H9 (cell line): ENCODE data around the gene NCAM2. TPM values are rescaled to one million over a fixed set of nuclear protein-coding genes. Genes with fewer than 3 reads are reported as not detected.

Experiments used
- DNase-seq: peaks from one replicate; pipeline ENCODE4 v3.0.0-alpha.2; 2017
- H2AFZ ChIP-seq: one replicate; pipeline ENCODE4 v1.6.1; 2013; ENCODE audit warnings: mild to moderate bottlenecking, low read length, control low read depth, moderate library complexity
- H2AK5ac ChIP-seq: 2 replicates; pipeline ENCODE4 v1.6.1; 2013; ENCODE audit warnings: low read length, control low read depth, mixed read lengths; ENCODE audit not compliant: insufficient read length
- H2BK120ac ChIP-seq: one replicate; pipeline ENCODE4 v1.6.1; 2013; ENCODE audit warnings: low read depth, mild to moderate bottlenecking, low read length, control low read depth, inconsistent platforms; ENCODE audit not compliant: poor library complexity, severe bottlenecking
- H2BK12ac ChIP-seq: 2 replicates; pipeline ENCODE4 v1.6.1; 2013; ENCODE audit warnings: low read length, control low read depth, mixed read lengths, low read depth; ENCODE audit not compliant: insufficient read length
- H2BK15ac ChIP-seq: 2 replicates; pipeline ENCODE4 v1.6.1; 2013; ENCODE audit warnings: low read depth, low read length, control low read depth
- H2BK20ac ChIP-seq: one replicate; pipeline ENCODE4 v1.6.1; 2013; ENCODE audit warnings: low read depth, mild to moderate bottlenecking, low read length, control low read depth, inconsistent platforms; ENCODE audit not compliant: poor library complexity, severe bottlenecking
- H2BK5ac ChIP-seq: 2 replicates; pipeline ENCODE4 v1.6.1; 2013; ENCODE audit warnings: low read length, control low read depth, mixed read lengths; ENCODE audit not compliant: insufficient read length
- H3K14ac ChIP-seq: 2 replicates; pipeline ENCODE4 v1.6.1; 2013; ENCODE audit warnings: low read length, control low read depth; ENCODE audit not compliant: insufficient read depth
- H3K18ac ChIP-seq: 2 replicates; pipeline ENCODE4 v1.6.1; 2013; ENCODE audit warnings: low read depth, mild to moderate bottlenecking, mixed read lengths, low read length, control low read depth; ENCODE audit not compliant: insufficient read length
- H3K23ac ChIP-seq: 2 replicates; pipeline ENCODE4 v1.6.1; 2013; ENCODE audit warnings: low read length, control low read depth, mixed read lengths, low read depth; ENCODE audit not compliant: insufficient read length
- H3K23me2 ChIP-seq: 2 replicates; pipeline ENCODE4 v1.6.1; 2013; ENCODE audit warnings: low read depth, mild to moderate bottlenecking, mixed read lengths, low read length, control low read depth; ENCODE audit not compliant: insufficient read length, poor library complexity, severe bottlenecking
- H3K27ac ChIP-seq: 2 replicates; pipeline ENCODE4 v1.5.1; 2013; ENCODE audit warnings: low read length, control low read depth, mixed read lengths, low read depth; ENCODE audit not compliant: insufficient read length
- H3K27me3 ChIP-seq: 2 replicates; pipeline ENCODE4 v1.6.1; 2013; ENCODE audit warnings: low read length, control low read depth, inconsistent platforms; ENCODE audit not compliant: insufficient read depth
- H3K4ac ChIP-seq: 2 replicates; pipeline ENCODE4 v1.6.1; 2013; ENCODE audit warnings: low read depth, mild to moderate bottlenecking, control low read depth, inconsistent platforms, low read length, moderate library complexity
- H3K4me1 ChIP-seq: 2 replicates; pipeline ENCODE4 v1.6.1; 2013; ENCODE audit warnings: low read length, control low read depth, inconsistent platforms; ENCODE audit not compliant: insufficient read depth
- H3K4me2 ChIP-seq: 2 replicates; pipeline ENCODE4 v1.6.1; 2013; ENCODE audit warnings: low read length, control low read depth, mixed read lengths; ENCODE audit not compliant: insufficient read length, insufficient read depth
- H3K56ac ChIP-seq: 2 replicates; pipeline ENCODE4 v1.6.1; 2013; ENCODE audit warnings: low read depth, mild to moderate bottlenecking, mixed read lengths, low read length, control low read depth; ENCODE audit not compliant: insufficient read length
- H3K79me1 ChIP-seq: 2 replicates; pipeline ENCODE4 v1.6.1; 2013; ENCODE audit warnings: low read depth, mild to moderate bottlenecking, moderate library complexity, low read length, control low read depth, inconsistent platforms; ENCODE audit not compliant: insufficient read depth, poor library complexity, severe bottlenecking
- H3K79me2 ChIP-seq: 2 replicates; pipeline ENCODE4 v1.6.1; 2013; ENCODE audit warnings: low read length, control low read depth, inconsistent platforms; ENCODE audit not compliant: insufficient read depth
- H3K9ac ChIP-seq: 2 replicates; pipeline ENCODE4 v1.6.1; 2013; ENCODE audit warnings: low read length, control low read depth, mixed read lengths; ENCODE audit not compliant: insufficient read length; ENCODE audit errors: extremely low read depth
- H3K9me3 ChIP-seq: one replicate; pipeline ENCODE4 v1.6.1; 2013; ENCODE audit warnings: low read depth, low read length, inconsistent platforms; ENCODE audit not compliant: control insufficient read depth
- H3T11ph ChIP-seq: one replicate; pipeline ENCODE4 v1.6.1; 2013; ENCODE audit warnings: mild to moderate bottlenecking, low read length, control low read depth, inconsistent platforms
- H4K20me1 ChIP-seq: one replicate; pipeline ENCODE4 v1.6.1; 2013; ENCODE audit not compliant: control insufficient read depth, insufficient read length, insufficient read depth
- H4K5ac ChIP-seq: 2 replicates; pipeline ENCODE4 v1.6.1; 2013; ENCODE audit warnings: low read depth, mild to moderate bottlenecking, mixed read lengths, low read length, control low read depth; ENCODE audit not compliant: insufficient read length
- H4K8ac ChIP-seq: replicated peaks from 2 replicates; pipeline ENCODE4 v1.6.1; 2013; ENCODE audit warnings: low read length, control low read depth, mixed read lengths, low read depth; ENCODE audit not compliant: insufficient read length
- H4K91ac ChIP-seq: 2 replicates; pipeline ENCODE4 v1.6.1; 2013; ENCODE audit warnings: low read depth, mild to moderate bottlenecking, moderate library complexity, mixed read lengths, low read length, control low read depth; ENCODE audit not compliant: insufficient read length
- H3K27ac Mint-ChIP-seq, 3 experiments: 2 replicates in 2 of 3; 3 replicates in 1 of 3; pipeline ENCODE4 v1.8.0; 2020 to 2021; ENCODE audit warnings: mixed read lengths in 3 of 3, mild to moderate bottlenecking in 1 of 3, moderate library complexity in 1 of 3
- H3K27me3 Mint-ChIP-seq: 2 replicates; pipeline ENCODE4 v1.8.0; 2021; ENCODE audit warnings: low read depth, mild to moderate bottlenecking, moderate library complexity, mixed read lengths
- H3K36me3 Mint-ChIP-seq, 3 experiments: 2 replicates in 2 of 3; 3 replicates in 1 of 3; pipeline ENCODE4 v1.8.0; 2020 to 2021; ENCODE audit warnings: low read depth in 3 of 3, mixed read lengths in 3 of 3; ENCODE audit not compliant: insufficient read depth in 1 of 3
- H3K4me1 Mint-ChIP-seq, 2 experiments: 2 replicates each; pipeline ENCODE4 v1.8.0; 2020; ENCODE audit warnings: mixed read lengths in 2 of 2
- H3K4me3 Mint-ChIP-seq, 2 experiments: 2 replicates in 1 of 2; 3 replicates in 1 of 2; pipeline ENCODE4 v1.8.0; 2020 to 2021; ENCODE audit warnings: mild to moderate bottlenecking in 2 of 2, mixed read lengths in 2 of 2, moderate library complexity in 1 of 2
- H3K9me3 Mint-ChIP-seq, 2 experiments: 2 replicates in 1 of 2; 3 replicates in 1 of 2; pipeline ENCODE4 v1.8.0; 2020; ENCODE audit warnings: mild to moderate bottlenecking in 2 of 2, mixed read lengths in 2 of 2, moderate library complexity in 1 of 2
- CTCF ChIP-seq: fragments of 200-600 bp; sonication (generic); conservative IDR thresholded peaks from 3 replicates; pipeline ENCODE4 v1.8.0; 2021; ENCODE audit warnings: antibody characterized with exemption, mild to moderate bottlenecking
- WGBS: extraction: QIAGEN DNeasy Blood & Tissue Kit; methylation state at CpG from one replicate; pipeline ENCODE4 v1.1.7; 2013; ENCODE audit warnings: missing lambda C conversion rate, low lambda C conversion rate, mixed read lengths; ENCODE audit not compliant: insufficient read length; ENCODE audit errors: extremely low coverage; 5-methylcytosine and 5-hydroxymethylcytosine counted together
- total RNA-seq: library from RNA; stranded (reverse); gene quantifications from 2 replicates; pipeline ENCODE4 v1.2.1, GENCODE V29; 2021

NCAM2 gene
- total RNA-seq, 1 experiment from 2014 or later, result 2.2 TPM

- Histone ChIP-seq H3K9ac (no peak overlapping the region), H2AFZ (no peak overlapping the region), H2BK15ac (no peak overlapping the region), H3K9me3 (no peaks in the 10 kb centered on the region), H3K23me2 (no peaks in the 10 kb centered on the region), H3K4me1 (peaks cover 3% of the 10 kb centered on the region), H3K18ac (no peak overlapping the region), H2AK5ac (no peak overlapping the region), H3K79me1 (no peaks in the 10 kb centered on the region), H3K56ac (no peak overlapping the region), H2BK12ac (no peak overlapping the region), H3K23ac (no peak overlapping the region), H3T11ph (no peak overlapping the region), H3K4ac (no peak overlapping the region), H3K27ac (no peak overlapping the region), H3K27me3 (no peaks in the 10 kb centered on the region), H3K79me2 (no peaks in the 10 kb centered on the region), H4K20me1 (no peaks in the 10 kb centered on the region), H4K91ac (no peak overlapping the region), H2BK120ac (no peak overlapping the region), H4K5ac (no peak overlapping the region), H4K8ac (no peak overlapping the region), H2BK5ac (no peak overlapping the region), H2BK20ac (no peak overlapping the region), H3K14ac (no peak overlapping the region), H3K4me2 (no peak overlapping the region)
- WGBS, result no CpG with 5 or more reads among the region's 3 CpGs
- Mint-ChIP-seq H3K4me1 (peaks cover 15 to 20% of the 10 kb centered on the region in 2 experiments), H3K27ac (no peak overlapping the region), H3K4me3 (no peak overlapping the region), H3K27me3 (no peaks in the 10 kb centered on the region), H3K36me3 (no peaks in the 10 kb centered on the region), H3K9me3 (no peaks in the 10 kb centered on the region)
- DNase-seq, result no peak
- TF ChIP-seq CTCF, result no peak
Measured at GRCh38 chr21:21103692-21104091, 105.5 kb downstream of the NCAM2 start.
